ENCODE measurements around the gene PNISR. TPM values are rescaled to one million over a fixed set of nuclear protein-coding genes. Genes with fewer than 3 reads are reported as not detected.
A peak's percentile ranks its signal among the peaks of the same experiment; 100 is the strongest.
"Not testable (repeated sequence)": the region's sequence is repeated elsewhere in the genome, so short reads cannot be mapped to it uniquely, and the experiment has no call there.

PNISR gene
- polyA plus RNA-seq, result 205 TPM
- long read RNA-seq, donor 1, full-length matches to known transcripts, result 11 of 16 reads
- long read RNA-seq, donor 1, partial matches to known transcripts, result 5 of 16 reads
- long read RNA-seq, donor 1, other reads (novel, unspliced or antisense), result 0 of 16 reads
- long read RNA-seq, donor 2, full-length matches to known transcripts, result 39 of 44 reads
- long read RNA-seq, donor 2, partial matches to known transcripts, result 5 of 44 reads
- long read RNA-seq, donor 2, other reads (novel, unspliced or antisense), result 0 of 44 reads
- long read RNA-seq, donor 3, full-length matches to known transcripts, result 46 of 103 reads
- long read RNA-seq, donor 3, partial matches to known transcripts, result 57 of 103 reads
- long read RNA-seq, donor 3, other reads (novel, unspliced or antisense), result 0 of 103 reads
- long read RNA-seq, donor 4, full-length matches to known transcripts, result 7 of 7 reads
- long read RNA-seq, donor 4, partial matches to known transcripts, result 0 of 7 reads
- long read RNA-seq, donor 4, other reads (novel, unspliced or antisense), result 0 of 7 reads
- long read RNA-seq, donor 5, full-length matches to known transcripts, result 10 of 10 reads
- long read RNA-seq, donor 5, partial matches to known transcripts, result 0 of 10 reads
- long read RNA-seq, donor 5, other reads (novel, unspliced or antisense), result 0 of 10 reads
- long read RNA-seq, donor 6, full-length matches to known transcripts, result 28 of 52 reads
- long read RNA-seq, donor 6, partial matches to known transcripts, result 24 of 52 reads
- long read RNA-seq, donor 6, other reads (novel, unspliced or antisense), result 0 of 52 reads
- long read RNA-seq, donor 7, full-length matches to known transcripts, result 22 of 39 reads
- long read RNA-seq, donor 7, partial matches to known transcripts, result 17 of 39 reads
- long read RNA-seq, donor 7, other reads (novel, unspliced or antisense), result 0 of 39 reads
- long read RNA-seq, donor 8, full-length matches to known transcripts, result 59 of 89 reads
- long read RNA-seq, donor 8, partial matches to known transcripts, result 30 of 89 reads
- long read RNA-seq, donor 8, other reads (novel, unspliced or antisense), result 0 of 89 reads
- long read RNA-seq, donor 9, full-length matches to known transcripts, result 36 of 82 reads
- long read RNA-seq, donor 9, partial matches to known transcripts, result 40 of 82 reads
- long read RNA-seq, donor 9, other reads (novel, unspliced or antisense), result 6 of 82 reads
- long read RNA-seq, donor 10, full-length matches to known transcripts, result 46 of 61 reads
- long read RNA-seq, donor 10, partial matches to known transcripts, result 8 of 61 reads
- long read RNA-seq, donor 10, other reads (novel, unspliced or antisense), result 7 of 61 reads
- long read RNA-seq, donor 11, full-length matches to known transcripts, result 19 of 31 reads
- long read RNA-seq, donor 11, partial matches to known transcripts, result 12 of 31 reads
- long read RNA-seq, donor 11, other reads (novel, unspliced or antisense), result 0 of 31 reads

- Histone ChIP-seq H3K36me3 (ENCODE audit: control insufficient read depth, insufficient read depth, low read length) (peaks cover 9% of the 10 kb centered on the region), H3K27ac (ENCODE audit: low read length) (peak within 1 kb of the TSS; percentile 97), H3K4me1 (ENCODE audit: control insufficient read depth, insufficient read depth, low read length) (peaks cover 25% of the 10 kb centered on the region), H3K4me3 (ENCODE audit: low read length) (peak within 1 kb of the TSS; percentile 87), H3K9me3 (ENCODE audit: control insufficient read depth, low read depth, low read length) (no peaks in the 10 kb centered on the region), H3K27me3 (ENCODE audit: control insufficient read depth, insufficient read depth, low read length) (no peaks in the 10 kb centered on the region)
- DNase-seq, result peak; percentile 98 to 99
- 3% methylated on average over 6 of the region's 53 CpGs for WGBS (ENCODE audit: insufficient coverage, low lambda C conversion rate)
Measured at GRCh38 chr6:99424761-99425646, at the start of gene PNISR. Gene PNISR, minus strand, starts transcription at chr6:99425308. Its CDS starts 10,649 bp downstream, at chr6:99414659.

- no peaks in the 10 kb centered on the region for H3K9me3 ChIP-seq (ENCODE audit: control insufficient read depth, low read depth, low read length)
- no peak overlapping the region for H3K4me3 ChIP-seq (ENCODE audit: low read length)
- DNase-seq, result no peak
- H3K4me1 ChIP-seq (ENCODE audit: control insufficient read depth, insufficient read depth, low read length), result no peaks in the 10 kb centered on the region
- no peak overlapping the region for H3K27ac ChIP-seq (ENCODE audit: low read length)
- H3K36me3 ChIP-seq (ENCODE audit: control insufficient read depth, insufficient read depth, low read length), result peaks cover 10% of the 10 kb centered on the region
- no peaks in the 10 kb centered on the region for H3K27me3 ChIP-seq (ENCODE audit: control insufficient read depth, insufficient read depth, low read length)
Measured at GRCh38 chr6:99473730-99474129, 48.6 kb upstream of the PNISR start.

- Histone ChIP-seq H3K36me3 (ENCODE audit: control insufficient read depth, insufficient read depth, low read length) (peaks cover 10% of the 10 kb centered on the region), H3K27ac (ENCODE audit: low read length) (no peak overlapping the region), H3K27me3 (ENCODE audit: control insufficient read depth, insufficient read depth, low read length) (no peaks in the 10 kb centered on the region), H3K4me1 (ENCODE audit: control insufficient read depth, insufficient read depth, low read length) (no peaks in the 10 kb centered on the region), H3K4me3 (ENCODE audit: low read length) (no peak overlapping the region), H3K9me3 (ENCODE audit: control insufficient read depth, low read depth, low read length) (no peaks in the 10 kb centered on the region)
- no peak for DNase-seq
- no CpG with 5 or more reads among the region's 2 CpGs for WGBS (ENCODE audit: insufficient coverage, low lambda C conversion rate)
Measured at GRCh38 chr6:99471638-99472037, 46.5 kb upstream of the PNISR start.

GRCh38 chr6:99467509-99468106 lies 42.5 kb upstream of the PNISR start:
- no peak for DNase-seq
- 5% methylated on average over 3 of the region's 3 CpGs for WGBS (ENCODE audit: insufficient coverage, low lambda C conversion rate)
- H3K4me1 ChIP-seq (ENCODE audit: control insufficient read depth, insufficient read depth, low read length), result no peaks in the 10 kb centered on the region
- H3K9me3 ChIP-seq (ENCODE audit: control insufficient read depth, low read depth, low read length), result no peaks in the 10 kb centered on the region
- no peak overlapping the region for H3K4me3 ChIP-seq (ENCODE audit: low read length)
- H3K27me3 ChIP-seq (ENCODE audit: control insufficient read depth, insufficient read depth, low read length), result no peaks in the 10 kb centered on the region
- no peak overlapping the region for H3K27ac ChIP-seq (ENCODE audit: low read length)
- H3K36me3 ChIP-seq (ENCODE audit: control insufficient read depth, insufficient read depth, low read length), result no peaks in the 10 kb centered on the region

GRCh38 chr6:99459133-99459532 lies 34.0 kb upstream of the PNISR start:
- H3K4me1 ChIP-seq (ENCODE audit: control insufficient read depth, insufficient read depth, low read length); DNase-seq; H3K4me3 ChIP-seq (ENCODE audit: low read length); H3K36me3 ChIP-seq (ENCODE audit: control insufficient read depth, insufficient read depth, low read length); H3K9me3 ChIP-seq (ENCODE audit: control insufficient read depth, low read depth, low read length); H3K27me3 ChIP-seq (ENCODE audit: control insufficient read depth, insufficient read depth, low read length); H3K27ac ChIP-seq (ENCODE audit: low read length): not testable (repeated sequence)
- WGBS (ENCODE audit: insufficient coverage, low lambda C conversion rate), result no CpG with 5 or more reads among the region's 2 CpGs

GRCh38 chr6:99458319-99458718 lies 33.2 kb upstream of the PNISR start:
- Histone ChIP-seq H3K4me3 (ENCODE audit: low read length) (no peak overlapping the region), H3K4me1 (ENCODE audit: control insufficient read depth, insufficient read depth, low read length) (no peaks in the 10 kb centered on the region), H3K9me3 (ENCODE audit: control insufficient read depth, low read depth, low read length) (peaks cover 3% of the 10 kb centered on the region), H3K27me3 (ENCODE audit: control insufficient read depth, insufficient read depth, low read length) (no peaks in the 10 kb centered on the region), H3K36me3 (ENCODE audit: control insufficient read depth, insufficient read depth, low read length) (no peaks in the 10 kb centered on the region), H3K27ac (ENCODE audit: low read length) (no peak overlapping the region)
- DNase-seq, result no peak
- no CpG with 5 or more reads among the region's 2 CpGs for WGBS (ENCODE audit: insufficient coverage, low lambda C conversion rate)

- H3K27me3 ChIP-seq (ENCODE audit: control insufficient read depth, insufficient read depth, low read length), result no peaks in the 10 kb centered on the region
- WGBS (ENCODE audit: insufficient coverage, low lambda C conversion rate), result 100% methylated on average over 1 of the region's 4 CpGs
Measured at GRCh38 chr6:99446076-99446475, 21.0 kb upstream of the PNISR start.

GRCh38 chr6:99434702-99435530 lies 9.8 kb upstream of the PNISR start:
- Histone ChIP-seq H3K27ac (ENCODE audit: low read length) (no peak overlapping the region), H3K36me3 (ENCODE audit: control insufficient read depth, insufficient read depth, low read length) (peaks cover 7% of the 10 kb centered on the region), H3K4me3 (ENCODE audit: low read length) (no peak overlapping the region), H3K27me3 (ENCODE audit: control insufficient read depth, insufficient read depth, low read length) (no peaks in the 10 kb centered on the region), H3K4me1 (ENCODE audit: control insufficient read depth, insufficient read depth, low read length) (no peaks in the 10 kb centered on the region), H3K9me3 (ENCODE audit: control insufficient read depth, low read depth, low read length) (no peaks in the 10 kb centered on the region)
- 0% methylated on average over 1 of the region's 3 CpGs for WGBS (ENCODE audit: insufficient coverage, low lambda C conversion rate)
- peak in 1 of 2 donors; percentile 6 for DNase-seq

More at GRCh38 chr6:99446076-99446475, 21.0 kb upstream of the PNISR start:
- H3K9me3 ChIP-seq (ENCODE audit: control insufficient read depth, low read depth, low read length), result no peaks in the 10 kb centered on the region
- H3K36me3 ChIP-seq (ENCODE audit: control insufficient read depth, insufficient read depth, low read length), result peaks cover 6% of the 10 kb centered on the region
- no peak overlapping the region for H3K4me3 ChIP-seq (ENCODE audit: low read length)
- H3K27ac ChIP-seq (ENCODE audit: low read length), result no peak overlapping the region
- DNase-seq, result no peak
- H3K4me1 ChIP-seq (ENCODE audit: control insufficient read depth, insufficient read depth, low read length), result no peaks in the 10 kb centered on the region

All from large intestine (tissue), 12 donors.